NCI-H1417 treated with DMSO at 0.1 percent for 48 hours (cell line): ENCODE measurements around the gene DNAJB6.
"Not testable (repeated sequence)": the region's sequence is repeated elsewhere in the genome, so short reads cannot be mapped to it uniquely, and the experiment has no call there.

Source experiments
- DNase-seq: peaks from one replicate; lab custom pipeline; 2025; lab: John Stamatoyannopoulos, UW

The DNAJB6 gene

DNA sequence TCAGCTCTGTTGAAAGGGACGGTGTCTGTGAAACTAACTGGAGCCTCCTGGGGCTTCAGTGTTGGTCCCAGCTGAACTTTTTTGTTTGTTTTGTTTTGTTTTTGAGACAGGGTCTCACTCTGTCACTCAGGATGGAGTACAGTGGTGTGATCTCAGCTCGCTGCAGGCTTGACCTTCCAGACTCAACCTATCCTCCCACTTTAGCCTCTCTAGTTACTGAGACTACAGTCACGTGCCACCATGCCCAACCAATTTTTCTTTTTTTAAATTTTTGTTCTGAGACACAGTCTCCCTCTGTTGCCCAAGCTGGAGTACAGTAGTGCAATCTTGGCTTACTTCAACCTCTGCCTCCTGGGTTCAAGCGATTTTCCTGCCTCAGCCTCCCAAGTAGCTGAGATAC lies 13.4 kb upstream of the DNAJB6 start:
- DNase-seq = no peak

DNA sequence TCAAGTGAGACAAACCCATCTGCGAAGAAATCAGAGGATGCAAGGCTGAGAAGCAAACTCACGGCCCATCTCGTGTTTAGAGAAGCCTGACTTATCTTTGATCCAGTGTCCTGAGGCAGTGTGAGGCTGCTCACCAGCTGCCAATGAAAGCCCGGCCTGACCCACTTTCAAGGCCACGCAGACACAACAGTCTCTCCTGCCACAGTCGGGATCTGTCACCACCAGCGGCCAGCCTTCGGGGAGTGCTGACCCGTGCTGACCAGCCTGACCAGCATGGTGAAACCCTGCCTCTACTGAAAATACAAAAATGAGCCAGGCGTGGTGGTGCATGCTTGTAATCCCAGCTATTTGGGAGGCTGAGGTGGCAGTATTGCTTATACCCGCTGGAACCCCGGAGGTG lies 7.4 kb upstream of the DNAJB6 start:
- DNase-seq = no peak

DNA sequence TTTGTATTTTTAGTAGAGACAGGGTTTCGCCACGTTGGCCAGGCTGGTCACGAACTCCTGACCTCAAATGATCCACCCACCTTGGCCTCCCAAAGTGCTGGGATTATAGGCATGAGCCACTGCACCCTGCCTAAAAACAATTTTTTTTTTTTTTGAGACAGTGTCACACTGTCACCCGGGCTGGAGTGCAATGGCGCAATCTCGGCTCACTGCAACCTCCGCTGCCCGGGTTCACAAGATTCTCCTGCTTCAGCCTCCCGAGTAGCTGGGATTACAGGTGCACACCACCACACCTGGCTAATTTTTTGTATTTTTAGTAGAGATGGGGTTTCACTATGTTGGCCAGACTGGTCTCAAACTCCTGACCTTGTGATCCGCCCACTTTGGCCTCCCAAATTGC lies 6.2 kb upstream of the DNAJB6 start:
- DNase-seq = not testable (repeated sequence)

DNA sequence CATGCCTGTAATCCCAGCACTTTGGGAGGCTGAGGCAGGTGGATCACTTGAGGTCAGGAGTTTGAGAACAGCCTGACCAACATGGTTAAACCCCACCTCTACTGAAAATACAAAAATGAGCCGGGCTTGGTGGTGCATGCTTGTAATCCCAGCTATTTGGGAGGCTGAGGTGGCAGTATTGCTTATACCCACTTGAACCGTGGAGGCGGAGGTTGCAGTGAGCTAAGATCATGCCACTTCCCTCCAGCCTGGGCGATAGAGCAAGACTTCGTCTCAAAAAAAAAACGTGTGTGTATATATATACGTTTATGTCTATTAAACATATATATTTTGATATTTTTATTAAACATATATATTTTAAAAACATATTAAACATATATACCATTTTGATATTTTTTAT lies 5.8 kb upstream of the DNAJB6 start:
- DNase-seq = not testable (repeated sequence)

DNA sequence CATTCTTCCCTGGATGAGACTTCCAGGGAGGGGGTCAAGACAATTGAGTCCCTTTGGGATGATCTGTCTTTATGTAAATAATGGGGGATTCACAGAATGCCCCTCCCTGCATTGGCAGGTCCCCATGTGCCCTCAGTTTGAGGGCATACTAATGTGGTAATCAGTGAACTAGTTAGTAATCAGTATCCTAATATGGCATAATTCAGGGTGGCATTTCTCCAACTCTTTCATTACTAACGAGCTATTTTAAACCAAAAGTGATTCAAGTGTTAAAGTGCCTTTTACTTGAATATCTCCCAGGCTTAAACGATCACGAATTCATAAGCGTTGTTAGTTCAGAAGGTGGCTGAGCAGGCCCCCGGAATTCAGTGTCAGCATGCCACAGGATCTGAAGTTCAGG lies 1.6 kb upstream of the DNAJB6 start:
- no peak for DNase-seq

DNA sequence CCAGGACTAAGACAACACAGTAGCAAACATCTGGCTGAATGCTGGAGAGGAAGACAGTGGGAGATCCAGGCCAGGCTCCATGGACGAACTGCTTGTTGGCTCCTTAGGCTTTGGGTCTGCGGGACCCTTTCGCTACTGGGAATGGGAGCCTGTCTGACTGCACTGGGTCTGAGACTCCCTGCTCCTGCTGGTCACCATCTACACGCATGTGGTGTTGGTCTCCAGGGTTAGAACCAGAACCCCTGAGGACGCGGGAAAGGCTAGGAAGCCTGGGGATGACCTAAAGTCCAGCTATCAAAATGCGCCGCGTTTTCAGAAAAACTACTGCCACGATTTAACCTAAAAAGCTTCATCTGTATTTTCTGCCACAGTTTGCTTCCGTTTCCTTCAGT lies 817 bp upstream of the DNAJB6 start:
- no peak for DNase-seq

DNA sequence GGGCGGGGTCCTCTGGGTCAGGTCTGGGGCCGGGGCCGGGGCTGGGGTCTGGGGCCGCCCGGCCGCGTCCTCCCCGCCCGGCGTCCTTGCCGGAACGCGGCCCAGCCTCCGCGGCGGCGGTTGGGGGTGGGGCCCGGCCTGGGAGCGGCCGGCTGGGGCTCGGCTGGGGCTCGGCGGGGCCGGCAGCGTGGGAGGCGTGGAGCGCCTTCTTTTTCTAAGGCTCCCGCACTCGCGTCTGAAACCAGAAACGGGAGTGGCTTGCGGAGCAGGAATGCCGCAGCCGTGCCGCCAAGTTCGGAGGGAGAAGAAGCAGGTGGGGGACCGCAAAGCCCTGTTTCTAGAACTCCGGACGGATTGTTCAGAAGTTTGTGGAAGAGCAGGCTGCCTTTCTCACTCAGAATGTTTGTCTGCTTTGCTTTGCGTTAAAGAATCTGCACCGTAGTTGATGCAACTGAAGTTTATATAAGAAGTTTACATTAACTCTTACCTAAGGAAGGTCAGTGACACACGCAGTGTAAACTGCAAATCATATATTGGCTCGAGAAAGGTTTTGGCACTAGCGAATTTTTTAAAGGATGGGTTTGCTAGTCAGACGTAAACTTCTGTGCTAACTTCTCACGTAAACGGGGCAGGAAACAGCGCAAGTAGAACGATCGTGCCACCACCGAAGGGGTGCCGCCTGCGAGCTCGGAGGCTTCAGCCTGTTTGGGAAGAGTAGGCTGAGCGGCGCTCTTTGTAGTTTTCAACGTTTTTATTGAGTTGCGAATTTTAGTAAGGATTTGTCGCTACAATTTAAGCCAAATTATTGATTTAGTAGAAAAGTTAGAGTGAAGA lies 729 bp downstream of the DNAJB6 start:
- DNase-seq = no peak

DNA sequence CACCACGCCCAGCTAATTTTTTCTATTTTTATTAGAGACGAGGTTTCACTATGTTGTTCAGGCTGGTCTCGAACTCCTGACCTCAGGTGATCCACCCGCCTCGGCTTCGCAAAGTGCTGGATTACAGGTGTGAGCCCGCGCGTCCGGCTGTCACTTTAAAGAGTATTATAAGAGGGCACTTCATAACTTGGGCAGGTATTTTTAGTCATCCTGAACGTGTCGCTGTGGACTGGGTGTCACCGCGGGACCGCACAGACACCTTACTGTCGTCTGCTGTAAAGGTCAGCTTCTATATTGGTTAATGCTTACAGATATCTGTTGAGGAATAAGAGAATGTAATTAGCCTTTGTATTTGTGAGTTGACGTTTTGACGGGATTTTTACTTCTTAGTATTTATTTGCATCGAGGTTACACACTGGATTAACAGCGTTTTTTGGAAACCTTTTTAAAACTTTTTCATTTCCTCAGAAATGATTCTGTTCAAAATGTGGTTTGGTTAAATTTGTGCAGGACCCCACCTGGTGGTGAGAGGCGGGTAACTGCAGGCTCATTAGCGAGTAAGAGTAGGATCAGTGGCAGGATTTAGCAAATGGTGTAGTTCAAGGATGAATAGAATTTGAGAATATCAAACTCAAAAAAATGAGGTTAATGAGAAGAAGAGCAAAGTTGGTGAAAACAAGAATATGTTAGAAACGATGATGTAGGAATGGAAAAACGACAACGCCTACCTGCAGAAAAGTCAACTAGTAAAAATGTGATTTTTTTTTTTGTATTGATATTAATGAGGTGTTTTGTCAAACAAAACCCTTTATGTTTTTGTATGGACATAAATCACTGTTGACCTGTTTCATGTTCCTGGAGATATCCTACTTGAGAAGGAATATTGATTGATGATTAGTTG lies 3.2 kb downstream of the DNAJB6 start:
- no peak for DNase-seq

DNA sequence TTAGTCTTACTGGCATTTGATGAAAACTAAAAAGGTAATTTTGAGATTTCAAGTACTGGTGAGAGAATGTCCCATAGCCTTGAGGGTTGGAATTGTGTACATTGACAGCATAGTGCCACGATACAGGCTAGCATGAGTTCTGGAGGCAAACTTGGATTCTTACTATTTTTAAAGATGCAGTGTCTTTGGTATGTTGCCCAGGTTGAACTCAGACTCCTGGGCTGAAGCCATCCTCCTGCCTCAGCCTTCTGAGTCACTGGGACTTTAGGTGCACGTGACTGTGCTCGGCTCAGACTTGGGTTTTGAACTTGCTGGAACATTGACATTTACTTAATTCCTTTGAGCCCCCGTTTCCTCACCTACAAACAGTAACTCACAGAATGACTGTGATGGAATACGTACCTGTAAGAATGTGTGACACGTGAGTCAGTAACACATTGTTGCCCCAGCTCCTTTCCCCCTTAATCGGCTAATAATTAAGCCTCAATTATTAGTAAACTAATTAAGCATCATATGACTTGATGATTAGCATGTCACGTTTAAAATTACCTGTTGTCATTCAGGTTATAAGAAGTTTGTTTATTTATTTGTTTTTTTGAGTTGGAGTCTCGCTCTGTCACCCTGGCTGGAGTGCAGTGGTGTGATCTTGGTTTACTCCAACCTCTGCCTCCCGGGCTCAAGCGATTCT lies 10.6 kb downstream of the DNAJB6 start:
- no peak for DNase-seq

DNA sequence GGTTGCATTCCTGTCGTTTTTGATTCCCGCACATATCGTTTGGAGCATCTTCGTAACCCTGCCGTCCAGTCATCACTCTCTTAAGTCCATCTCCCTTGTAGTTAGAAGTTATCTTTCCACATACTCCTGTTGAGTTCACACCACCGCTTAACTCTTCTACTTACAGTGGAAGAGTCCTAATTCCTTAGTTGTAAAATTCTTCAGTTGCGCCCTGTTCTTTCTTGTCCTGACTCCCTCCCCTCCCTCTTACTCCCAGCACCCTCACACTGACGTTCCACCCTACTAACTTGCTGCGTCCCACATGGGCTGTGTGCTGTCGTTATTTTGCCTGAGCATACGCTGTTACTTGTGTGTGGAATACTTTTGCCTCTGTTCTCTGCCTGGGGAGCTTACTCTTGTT lies 11.7 kb downstream of the DNAJB6 start:
- no peak for DNase-seq

DNA sequence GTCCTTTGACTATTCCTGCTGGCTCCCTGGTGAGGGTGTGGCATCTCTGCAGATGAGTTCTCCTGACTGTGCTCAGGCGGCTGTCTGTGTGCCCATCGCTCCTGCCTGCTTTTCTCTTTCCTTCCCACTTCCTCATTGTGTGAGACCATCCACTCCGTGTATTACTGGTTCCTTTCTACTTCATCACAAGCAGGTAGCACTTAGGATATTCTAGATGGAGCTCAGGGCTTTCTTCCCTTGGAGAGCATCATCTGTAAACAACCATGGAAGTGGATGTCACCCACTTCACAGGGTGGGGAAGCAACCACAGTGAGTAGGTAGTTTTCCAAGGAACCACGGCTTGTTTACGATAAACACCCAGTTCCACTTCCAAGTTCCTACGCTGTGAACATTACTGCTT lies 15.7 kb downstream of the DNAJB6 start:
- no peak for DNase-seq

DNA sequence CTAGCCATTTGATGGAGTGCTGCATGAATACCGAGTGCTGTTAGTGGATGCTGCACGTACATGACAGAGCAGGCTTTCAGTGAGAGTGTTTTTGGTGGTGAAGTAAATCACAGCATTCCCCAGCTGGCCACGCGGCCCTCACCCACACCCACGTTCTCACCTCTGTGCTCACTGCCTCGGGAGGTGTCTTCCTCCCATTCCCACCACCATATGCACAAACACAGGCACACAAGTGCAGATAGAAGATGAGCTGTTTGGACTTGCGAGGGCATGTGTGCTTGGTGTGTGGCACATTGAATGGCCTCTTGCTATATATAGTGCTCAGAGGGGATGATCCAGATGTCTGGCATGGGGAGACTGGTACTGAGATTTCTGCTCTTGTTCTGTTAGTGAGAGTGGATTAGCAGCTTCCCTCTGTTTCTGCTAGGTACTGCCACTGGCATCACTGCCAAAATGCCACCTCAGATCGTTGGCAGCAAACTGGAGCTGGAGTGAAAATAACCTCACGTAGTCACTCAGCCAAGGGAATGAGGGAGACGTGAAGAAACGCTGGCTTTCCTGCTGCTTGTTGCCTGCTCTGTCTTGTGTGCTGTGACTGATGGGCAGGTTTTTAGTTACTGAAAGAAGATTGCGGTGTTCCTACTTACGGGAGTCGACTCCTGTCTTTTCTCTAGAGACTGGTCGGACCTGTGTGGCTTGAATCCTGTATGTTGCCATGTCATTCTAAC lies 19.1 kb downstream of the DNAJB6 start:
- no peak for DNase-seq

DNA sequence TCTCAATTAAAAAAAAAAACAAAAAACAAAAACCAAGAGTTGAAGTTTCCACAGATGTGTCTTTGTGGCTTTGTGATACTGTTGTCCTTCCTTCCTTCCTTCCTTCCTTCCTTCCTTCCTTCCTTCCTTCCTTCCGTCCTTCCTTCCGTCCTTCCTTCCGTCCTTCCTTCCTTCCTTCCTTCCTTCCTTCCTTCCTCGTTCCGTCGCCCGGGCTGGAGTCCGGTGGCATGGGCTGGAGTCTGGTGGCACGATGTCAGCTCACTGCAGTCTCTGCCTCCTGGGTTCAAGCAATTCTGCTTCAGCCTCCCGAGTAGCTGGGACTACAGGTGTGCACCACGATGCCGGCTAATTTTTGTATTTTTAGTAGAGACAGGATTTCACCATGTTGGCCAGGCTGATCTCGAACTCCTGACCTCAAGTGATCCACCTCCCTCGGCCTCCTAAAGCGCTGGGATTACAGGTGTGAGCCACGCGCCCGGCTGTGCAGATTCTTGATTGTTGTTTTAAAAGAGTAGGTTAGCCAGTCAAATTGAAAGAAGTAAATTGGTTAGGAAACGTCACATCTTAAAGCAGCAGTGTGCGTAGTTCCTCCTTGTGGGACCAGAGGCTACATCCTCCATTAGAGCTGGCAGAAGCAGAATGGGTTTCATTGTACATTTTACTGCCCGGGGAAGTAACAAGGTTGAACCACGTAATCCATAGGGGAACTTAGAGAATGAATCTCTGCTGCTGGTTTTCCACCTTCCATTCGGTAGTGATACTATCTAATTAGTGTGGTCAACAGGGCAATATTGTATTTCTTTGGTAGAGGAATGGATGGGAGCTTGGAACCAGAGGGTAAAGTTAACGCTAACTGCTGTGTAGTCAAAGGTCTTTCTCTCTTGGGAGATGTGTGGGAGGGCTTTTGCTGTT lies 20.6 kb downstream of the DNAJB6 start:
- no peak for DNase-seq

DNA sequence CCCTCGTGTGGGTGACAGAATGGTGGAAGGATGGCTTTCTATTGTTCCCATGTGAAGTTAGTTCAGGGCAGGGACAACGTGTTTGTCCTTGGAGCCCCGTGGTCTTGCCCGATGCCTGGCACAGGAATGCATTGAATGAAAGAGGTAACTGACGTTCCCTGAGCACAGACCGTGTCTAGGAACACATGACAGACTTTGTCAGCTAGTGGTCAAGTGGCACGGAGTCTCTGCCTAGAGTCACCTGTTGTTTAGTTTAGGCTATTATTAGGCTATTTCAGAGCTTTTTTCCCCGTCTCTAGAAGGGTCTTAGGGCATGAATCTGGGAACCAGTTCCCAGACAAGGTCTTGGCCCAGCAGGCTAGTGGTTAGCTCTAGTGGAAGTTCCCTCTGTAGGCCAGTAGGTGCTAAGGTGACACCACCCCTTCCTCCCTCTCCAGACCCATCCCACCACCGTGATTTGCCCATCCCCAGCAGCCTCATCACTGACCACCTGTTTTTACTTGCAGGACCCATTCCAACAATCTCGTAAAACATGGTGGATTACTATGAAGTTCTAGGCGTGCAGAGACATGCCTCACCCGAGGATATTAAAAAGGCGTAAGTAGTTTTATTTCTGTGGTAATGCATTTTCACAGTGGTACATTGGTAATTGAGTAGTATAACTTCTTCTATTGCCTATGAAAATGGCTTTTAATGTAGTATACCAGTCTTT lies 21.4 kb downstream of the DNAJB6 start:
- no peak for DNase-seq

DNA sequence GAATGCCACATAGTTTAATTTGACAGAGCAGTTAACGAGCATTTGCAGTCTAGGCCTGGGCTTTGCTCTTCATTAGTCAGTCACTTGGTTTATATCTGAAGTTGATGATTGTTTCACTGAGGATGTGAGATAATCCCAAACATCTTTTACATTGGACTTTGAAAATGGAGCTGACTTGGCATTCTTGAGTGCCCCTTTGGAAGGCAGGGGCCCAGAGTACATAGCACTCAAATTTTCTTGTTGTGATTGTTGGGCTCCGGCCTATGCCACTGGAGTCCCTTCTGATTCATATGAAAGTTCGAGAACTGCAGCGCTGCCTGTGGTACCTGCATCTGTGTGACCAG lies 21.9 kb downstream of the DNAJB6 start:
- DNase-seq = no peak

DNA sequence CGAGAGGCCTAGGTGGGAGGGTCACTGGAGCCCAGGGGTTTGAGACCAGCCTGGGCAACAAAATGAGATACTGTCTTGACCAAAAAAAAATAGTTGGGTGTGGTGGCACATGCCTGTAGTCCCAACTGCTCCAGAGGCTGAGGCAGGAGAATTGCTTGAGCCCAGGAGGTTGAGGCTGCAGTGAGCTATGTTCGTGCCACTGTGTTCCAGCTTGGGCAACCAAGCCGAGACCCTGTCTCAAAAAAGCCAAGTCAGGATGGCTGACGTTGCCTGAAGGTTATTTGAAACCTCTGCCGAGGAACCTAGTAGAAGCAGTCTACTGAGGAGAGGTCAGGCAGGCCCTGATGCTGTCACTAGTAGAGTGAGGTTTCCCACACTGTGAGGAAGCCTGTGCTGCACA lies 22.8 kb downstream of the DNAJB6 start:
- no peak for DNase-seq

DNA sequence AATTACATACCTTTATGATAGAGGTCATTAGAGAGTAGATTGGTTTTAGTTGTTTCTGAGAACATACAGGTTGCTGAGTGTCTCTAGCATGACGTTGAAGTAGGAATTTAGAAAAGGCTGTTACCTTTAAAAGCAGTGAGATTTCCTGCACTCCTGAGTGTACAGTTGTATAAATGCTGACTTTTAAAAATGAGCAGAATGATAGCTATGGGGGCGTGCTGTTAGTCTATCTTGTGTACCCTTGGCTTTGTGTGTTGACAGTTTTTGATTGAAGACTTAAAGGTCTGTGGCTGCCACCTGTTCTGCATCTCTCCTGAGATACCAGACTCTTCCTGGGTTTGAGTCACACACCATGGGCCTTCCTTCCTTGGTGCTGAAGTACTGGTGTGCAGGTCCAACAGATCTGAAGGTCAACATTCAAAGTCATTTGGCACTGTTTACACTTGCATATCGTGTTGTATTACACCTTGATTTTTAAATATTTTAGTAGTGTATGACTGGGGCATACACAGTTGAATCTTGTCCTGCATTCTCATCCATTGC lies 23.8 kb downstream of the DNAJB6 start:
- no peak for DNase-seq

DNA sequence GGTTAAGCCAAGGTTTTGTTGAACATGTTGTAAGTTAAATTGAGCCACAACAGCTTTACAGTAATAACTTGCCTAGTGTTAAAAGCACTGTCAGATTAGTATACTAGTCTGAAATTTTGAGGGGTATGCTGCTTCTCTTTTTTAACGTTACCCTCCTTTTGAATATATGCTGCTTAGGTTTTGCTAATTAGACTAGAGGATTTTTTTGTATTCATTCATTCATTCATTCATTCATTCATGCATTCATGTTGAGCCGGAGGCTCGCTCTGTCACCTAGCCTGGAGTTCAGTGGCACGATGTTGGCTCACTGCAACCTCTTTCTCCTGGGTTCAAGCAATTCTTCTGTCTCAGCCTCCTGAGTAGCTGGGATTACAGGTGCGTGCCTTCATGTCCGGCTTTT lies 24.7 kb downstream of the DNAJB6 start:
- DNase-seq = no peak

DNA sequence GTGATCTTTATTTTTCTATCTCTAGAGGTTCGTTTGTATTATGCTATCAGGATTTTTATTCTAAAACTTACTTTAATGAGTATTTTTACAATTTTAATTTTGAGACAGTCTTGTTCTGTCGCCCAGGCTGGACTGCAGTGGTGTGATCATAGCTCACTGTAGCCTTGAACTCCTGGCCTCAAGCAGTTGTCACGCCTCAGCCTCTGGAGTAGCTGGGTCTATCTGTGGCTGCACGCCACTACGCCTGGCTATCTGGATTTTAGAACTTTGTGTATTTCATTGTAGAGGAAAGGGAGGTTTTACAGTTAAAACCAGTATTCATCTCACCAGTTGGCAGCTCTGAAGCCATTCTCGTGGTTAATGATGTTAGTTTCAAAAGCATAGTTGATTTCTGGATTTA lies 25.9 kb downstream of the DNAJB6 start:
- DNase-seq = no peak

DNA sequence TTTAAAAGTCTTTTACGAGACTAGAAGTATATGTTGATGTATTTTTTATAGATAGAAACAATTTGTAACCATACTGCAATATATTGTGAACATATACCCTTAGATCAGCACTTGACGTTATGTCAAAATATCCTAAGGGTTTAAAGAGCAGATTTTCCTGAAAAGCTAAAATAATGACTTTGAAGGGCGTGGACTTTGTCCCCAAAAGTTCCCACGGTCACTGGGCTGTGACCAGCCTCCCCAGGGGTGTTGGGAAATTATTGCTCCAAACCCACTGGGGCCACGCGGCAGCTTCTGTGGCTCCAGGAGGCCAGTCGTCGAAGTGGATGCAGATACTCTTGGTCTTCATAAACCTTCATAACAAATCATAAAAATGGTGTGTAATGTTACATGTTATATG lies 29.9 kb downstream of the DNAJB6 start:
- no peak for DNase-seq
